Measurements from ENCODE around the gene NOS3.

NOS3 gene

GRCh38 chr7:150964593-150965111 lies 26.2 kb upstream of the NOS3 start:
- peak; percentile 69 for DNase-seq (ENCODE audit: low spot score)

GRCh38 chr7:150965273-150965830 lies 25.5 kb upstream of the NOS3 start:
- no peak for DNase-seq (ENCODE audit: low spot score)

GRCh38 chr7:150966002-150966401 lies 24.8 kb upstream of the NOS3 start:
- DNase-seq (ENCODE audit: low spot score): peak; percentile 52

GRCh38 chr7:150967349-150967748 lies 23.5 kb upstream of the NOS3 start:
- DNase-seq (ENCODE audit: low spot score): no peak

- no peak for DNase-seq (ENCODE audit: low spot score)
Measured at GRCh38 chr7:150968056-150968733, 22.6 kb upstream of the NOS3 start.

- DNase-seq (ENCODE audit: low spot score): no peak
Measured at GRCh38 chr7:150968734-150969372, 22.0 kb upstream of the NOS3 start.

DNA sequence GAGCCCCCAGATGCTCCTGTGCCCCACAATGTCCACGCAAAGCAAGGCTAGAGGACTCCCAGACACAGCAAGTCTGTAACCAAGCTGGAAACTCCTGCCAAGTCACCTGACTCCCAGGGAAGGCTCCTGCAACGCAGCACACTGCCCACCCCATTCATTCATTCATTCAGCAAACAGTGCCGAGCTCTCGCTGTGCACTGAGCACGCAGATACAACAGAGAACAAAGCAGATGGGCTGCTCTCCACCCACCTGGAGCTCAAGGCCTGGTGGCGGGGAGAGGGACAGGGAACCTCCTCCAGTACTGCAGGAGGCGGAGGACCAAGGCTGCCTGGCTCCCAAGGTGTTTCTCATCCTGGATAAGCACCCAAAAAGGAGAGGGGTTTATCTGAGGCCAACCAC lies 21.3 kb upstream of the NOS3 start:
- DNase-seq (ENCODE audit: low spot score): no peak

DNA sequence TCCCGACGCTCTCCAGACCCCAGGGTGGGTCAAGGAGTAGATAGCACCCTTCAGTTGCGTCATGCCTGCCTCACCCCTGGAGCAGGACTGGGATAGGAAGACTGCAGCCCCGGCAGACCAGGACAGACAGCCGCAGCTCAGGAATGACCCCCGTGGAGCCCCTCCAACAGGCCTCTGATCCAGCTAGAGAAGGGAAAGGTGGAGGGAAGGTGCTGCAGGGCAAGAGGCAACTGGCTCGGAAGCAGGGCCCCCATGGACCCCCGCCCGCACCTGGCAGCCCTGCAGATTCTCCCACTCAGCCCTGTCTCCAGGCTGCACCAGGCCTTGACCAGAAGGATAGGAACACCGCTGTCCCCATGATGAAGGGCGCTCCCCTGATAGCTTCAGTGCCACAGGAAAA lies 20.4 kb upstream of the NOS3 start:
- no peak for DNase-seq (ENCODE audit: low spot score)

DNA sequence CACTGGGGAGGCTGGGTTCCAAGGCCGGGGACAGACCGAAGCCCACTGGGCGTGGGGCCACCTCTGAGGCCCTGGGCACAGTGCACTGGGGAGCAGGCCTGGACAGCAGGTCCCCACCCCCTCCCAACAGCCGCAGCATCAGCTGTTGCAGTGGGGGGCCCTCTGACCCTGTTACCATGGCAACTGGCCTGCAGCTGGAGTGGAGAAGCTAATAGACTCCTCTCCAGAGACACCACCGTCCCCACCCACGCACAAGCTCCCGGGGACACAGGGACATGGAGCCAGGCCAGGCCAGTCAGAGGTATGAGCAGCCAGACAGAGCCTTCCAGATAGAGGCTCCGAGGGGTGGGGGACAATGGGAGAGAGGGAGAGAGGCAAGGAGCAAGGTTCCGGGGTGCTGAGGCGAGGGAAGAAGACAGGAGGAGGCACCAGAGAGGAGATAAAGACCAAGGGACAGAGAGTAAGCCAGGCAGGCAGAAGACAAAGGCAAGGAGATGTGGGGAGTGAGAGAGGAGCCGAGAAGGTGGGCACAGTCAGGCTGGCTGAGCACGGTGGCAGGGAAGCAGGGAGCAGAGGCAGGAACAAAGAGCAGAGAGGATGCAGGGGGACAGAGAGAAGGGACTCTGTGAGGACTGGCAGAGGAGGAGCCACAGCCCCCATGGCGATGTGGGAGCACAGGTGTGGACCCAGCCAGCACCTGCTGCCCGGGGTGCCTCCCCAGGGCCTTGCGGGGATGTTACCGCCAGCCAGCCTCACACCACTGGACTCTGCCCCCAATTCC lies 19.4 kb upstream of the NOS3 start:
- DNase-seq (ENCODE audit: low spot score): no peak

- no peak for DNase-seq (ENCODE audit: low spot score)
Measured at GRCh38 chr7:150972023-150972468, 18.8 kb upstream of the NOS3 start.

DNA sequence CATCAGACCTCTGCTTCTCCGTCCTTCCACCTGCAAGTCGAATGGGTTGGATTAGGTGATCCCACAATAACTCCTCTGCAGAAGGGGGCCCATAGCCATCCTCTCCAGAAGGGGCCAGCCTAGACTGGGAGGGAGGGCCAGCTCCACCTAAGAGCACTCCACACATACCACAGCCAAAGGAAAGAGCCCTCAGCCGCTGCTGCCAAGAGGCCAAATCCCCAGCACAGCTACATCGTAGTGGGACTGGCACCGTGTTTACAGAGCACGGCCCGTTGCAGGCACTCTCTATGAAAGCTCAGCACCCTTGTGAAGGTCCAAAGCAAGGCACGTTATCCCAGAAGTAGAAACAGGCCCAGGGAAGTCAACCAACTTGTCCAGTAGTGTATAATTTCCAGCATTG lies 18.1 kb upstream of the NOS3 start:
- DNase-seq (ENCODE audit: low spot score): no peak

DNA sequence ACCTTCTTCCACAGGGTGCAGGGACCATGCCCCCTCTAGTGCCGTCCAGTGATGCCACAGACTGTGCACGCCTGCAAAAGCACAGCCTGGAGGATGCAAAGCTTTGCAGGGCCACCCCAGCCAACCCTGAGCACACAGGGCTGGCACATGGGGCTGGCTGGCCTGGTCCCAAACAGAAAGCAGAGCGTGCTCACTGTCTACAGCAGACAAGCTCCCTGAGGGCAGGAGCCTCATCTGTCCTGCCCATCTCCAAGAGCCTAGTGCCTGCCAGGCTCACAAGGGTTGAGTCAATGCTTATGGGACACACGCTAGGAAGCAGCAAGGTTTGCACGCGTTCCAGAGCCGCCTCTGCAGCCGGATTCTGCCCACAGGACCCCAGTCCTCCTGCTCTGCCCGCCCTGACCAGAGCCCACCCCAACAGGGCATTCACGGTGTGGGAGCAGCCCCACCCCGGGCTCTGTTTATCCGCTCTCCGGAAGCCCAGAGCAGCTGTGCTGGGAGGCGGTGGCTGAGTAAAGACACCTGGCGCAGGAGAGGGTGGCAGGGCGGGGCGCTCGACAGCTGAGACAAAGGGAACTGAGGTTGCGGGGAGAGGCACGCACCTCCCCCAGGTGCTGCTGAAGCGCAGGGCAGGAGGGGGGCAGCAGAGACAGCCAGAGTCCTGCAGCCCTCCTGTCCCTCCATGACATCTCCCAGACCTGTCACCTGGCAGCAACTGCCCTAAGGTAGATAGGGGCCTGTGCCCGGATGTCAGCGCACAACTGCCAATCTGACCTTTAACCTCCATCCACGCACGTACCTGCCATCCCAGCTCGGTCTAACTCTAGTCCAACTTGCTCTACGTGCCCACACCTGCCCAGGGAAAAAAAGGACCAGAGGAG lies 17.0 kb upstream of the NOS3 start:
- no peak for DNase-seq (ENCODE audit: low spot score)

- peak; percentile 78 for DNase-seq (ENCODE audit: low spot score)
Measured at GRCh38 chr7:150974468-150975391, 16.1 kb upstream of the NOS3 start.

DNA sequence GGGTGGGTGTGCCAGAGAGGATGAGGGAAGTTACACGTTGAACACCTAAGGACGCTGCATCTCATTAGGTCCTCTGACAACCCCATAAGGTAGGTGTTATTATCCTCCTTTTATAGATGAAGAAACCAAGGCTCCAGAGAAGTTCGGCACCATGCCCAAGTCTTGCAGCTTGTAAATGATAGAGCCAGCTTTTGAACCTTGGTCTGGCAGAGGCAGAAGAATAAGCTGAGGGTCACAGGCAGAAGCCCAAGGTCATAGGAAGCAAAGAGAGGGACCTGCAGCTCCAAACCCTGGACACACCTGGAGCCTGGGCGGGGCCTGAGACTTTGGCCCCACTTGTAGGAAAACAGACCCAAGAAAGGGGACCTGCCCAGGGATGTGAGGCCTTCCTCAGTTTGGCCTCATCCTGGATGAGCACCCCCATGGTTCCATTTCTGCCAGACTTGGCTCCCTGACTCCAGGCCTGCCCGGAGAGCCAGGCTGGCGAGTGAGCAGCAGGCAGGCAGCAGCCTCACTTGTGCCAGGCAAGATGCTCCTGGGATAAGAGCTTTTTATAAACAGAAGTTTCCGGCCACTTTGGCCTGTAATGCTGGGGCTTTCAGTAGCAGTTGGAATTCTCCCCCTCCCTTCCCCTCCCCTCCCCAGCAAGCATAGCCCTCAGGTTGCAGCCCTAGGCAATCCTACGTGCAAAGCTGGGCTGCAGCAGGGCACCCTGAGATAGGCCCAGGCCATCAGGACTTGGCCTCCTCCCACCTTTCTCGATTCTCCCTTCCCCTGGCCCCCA lies 15.1 kb upstream of the NOS3 start:
- DNase-seq (ENCODE audit: low spot score): no peak

DNA sequence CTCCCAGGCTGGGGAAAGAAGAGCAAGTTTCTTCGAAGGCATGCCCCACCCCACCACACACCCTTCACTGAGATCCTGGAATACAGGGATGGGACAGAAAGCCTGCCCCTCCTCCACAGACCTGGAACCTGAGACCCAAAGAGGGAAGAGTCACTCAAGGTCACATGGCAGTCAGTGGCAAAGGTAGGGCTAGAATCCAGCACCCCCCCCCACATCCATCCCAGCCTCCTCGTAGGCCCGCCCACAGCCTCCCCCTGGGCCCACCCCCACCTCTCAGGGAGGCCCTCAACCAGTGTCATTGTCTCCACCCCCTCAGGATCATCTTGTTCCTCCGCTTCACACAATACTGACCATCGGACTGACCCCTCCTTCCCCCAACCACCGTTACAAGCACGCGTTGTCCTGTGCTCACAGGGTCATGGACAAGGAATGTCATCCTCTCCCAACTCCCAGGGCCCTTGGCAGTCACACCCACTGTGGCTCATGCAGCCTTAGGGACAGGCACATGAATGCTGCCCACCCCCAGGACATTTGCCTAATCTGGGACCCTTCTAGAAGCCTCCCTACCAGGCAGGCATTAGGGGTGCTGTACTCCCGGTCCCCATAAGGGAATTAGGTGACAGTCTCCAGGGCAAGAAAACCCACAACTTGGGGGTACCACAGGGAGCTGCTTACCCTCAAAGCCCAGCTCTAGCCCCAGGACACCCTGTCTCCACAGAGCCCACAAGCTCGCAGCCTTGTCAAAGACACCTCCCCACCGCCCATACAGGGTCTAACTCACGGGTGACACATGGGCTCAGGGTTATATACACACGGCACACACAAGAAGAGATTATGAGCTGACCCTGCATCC lies 14.1 kb upstream of the NOS3 start:
- DNase-seq (ENCODE audit: low spot score): peak; percentile 41

GRCh38 chr7:150977382-150978125 lies 13.3 kb upstream of the NOS3 start:
- DNase-seq (ENCODE audit: low spot score): no peak

- DNase-seq (ENCODE audit: low spot score): peak; percentile 95
Measured at GRCh38 chr7:150978126-150978789, 12.6 kb upstream of the NOS3 start, which contains the start of gene KCNH2. Gene KCNH2 (minus strand): TSS chr7:150978321. CDS start chr7:150977913, 408 bp downstream.

All from iPS-NIHi11 (cell line).